ENCODE data around the gene MYRF.

Gene MYRF

DNA sequence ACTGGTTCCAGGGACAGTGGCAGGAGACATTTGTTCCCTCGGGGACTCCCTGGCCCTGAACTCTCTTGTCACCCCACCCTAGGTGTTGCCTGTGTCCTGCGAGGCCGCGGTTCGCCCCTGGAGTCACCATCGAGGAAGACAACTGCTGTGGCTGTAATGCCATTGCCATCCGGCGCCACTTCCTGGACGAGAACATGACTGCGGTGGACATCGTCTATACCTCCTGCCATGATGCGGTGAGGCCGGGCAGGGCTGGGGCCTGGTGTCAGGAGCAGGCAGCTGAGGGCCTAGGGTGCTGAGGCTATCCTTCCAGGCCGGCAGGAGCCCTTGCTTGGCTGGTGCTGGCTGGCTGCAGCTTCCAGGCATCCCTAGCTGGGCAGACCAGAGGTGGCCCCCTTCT lies 17.7 kb upstream of the MYRF start:
- no peaks in the 10 kb centered on the region for H3K27me3 ChIP-seq (ENCODE audit: insufficient read depth, low read length, poor library complexity, severe bottlenecking)
- H3K4me3 ChIP-seq (ENCODE audit: low read length, poor library complexity, severe bottlenecking), result no peak overlapping the region
- H3K36me3 ChIP-seq (ENCODE audit: insufficient read depth, low read length), result no peaks in the 10 kb centered on the region
- H3K4me1 ChIP-seq (ENCODE audit: insufficient read depth, low read length, poor library complexity, severe bottlenecking), result no peaks in the 10 kb centered on the region
- TF ChIP-seq, protein P1, sequence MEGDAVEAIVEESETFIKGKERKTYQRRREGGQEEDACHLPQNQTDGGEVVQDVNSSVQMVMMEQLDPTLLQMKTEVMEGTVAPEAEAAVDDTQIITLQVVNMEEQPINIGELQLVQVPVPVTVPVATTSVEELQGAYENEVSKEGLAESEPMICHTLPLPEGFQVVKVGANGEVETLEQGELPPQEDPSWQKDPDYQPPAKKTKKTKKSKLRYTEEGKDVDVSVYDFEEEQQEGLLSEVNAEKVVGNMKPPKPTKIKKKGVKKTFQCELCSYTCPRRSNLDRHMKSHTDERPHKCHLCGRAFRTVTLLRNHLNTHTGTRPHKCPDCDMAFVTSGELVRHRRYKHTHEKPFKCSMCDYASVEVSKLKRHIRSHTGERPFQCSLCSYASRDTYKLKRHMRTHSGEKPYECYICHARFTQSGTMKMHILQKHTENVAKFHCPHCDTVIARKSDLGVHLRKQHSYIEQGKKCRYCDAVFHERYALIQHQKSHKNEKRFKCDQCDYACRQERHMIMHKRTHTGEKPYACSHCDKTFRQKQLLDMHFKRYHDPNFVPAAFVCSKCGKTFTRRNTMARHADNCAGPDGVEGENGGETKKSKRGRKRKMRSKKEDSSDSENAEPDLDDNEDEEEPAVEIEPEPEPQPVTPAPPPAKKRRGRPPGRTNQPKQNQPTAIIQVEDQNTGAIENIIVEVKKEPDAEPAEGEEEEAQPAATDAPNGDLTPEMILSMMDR (conservative IDR thresholded peaks at IDR 0.05; ENCODE audit: low read length), result no peak
- no peak for TF ChIP-seq EZH2phosphoT487 (IDR thresholded peaks at IDR 0.05; ENCODE audit: borderline replicate concordance)
- H3K79me2 ChIP-seq (ENCODE audit: insufficient read depth, low read length), result no peaks in the 10 kb centered on the region
- H2AFZ ChIP-seq (ENCODE audit: low read length), result no peak overlapping the region
- no peak overlapping the region for H3K4me2 ChIP-seq (ENCODE audit: low read depth, low read length, poor library complexity, severe bottlenecking)
- H3K9ac ChIP-seq (ENCODE audit: low read depth, low read length, poor library complexity, severe bottlenecking), result no peak overlapping the region
- no peaks in the 10 kb centered on the region for H4K20me1 ChIP-seq (ENCODE audit: insufficient read depth, low read length, poor library complexity, severe bottlenecking)
- H3K9me2 ChIP-seq (replicated peaks; ENCODE audit: low read depth, low read length), result no peaks in the 10 kb centered on the region
- no peaks in the 10 kb centered on the region for H3F3A ChIP-seq (ENCODE audit: low read depth)
- H3K9me3 ChIP-seq (ENCODE audit: insufficient read depth, low read depth, low read length), result no peaks in the 10 kb centered on the region

DNA sequence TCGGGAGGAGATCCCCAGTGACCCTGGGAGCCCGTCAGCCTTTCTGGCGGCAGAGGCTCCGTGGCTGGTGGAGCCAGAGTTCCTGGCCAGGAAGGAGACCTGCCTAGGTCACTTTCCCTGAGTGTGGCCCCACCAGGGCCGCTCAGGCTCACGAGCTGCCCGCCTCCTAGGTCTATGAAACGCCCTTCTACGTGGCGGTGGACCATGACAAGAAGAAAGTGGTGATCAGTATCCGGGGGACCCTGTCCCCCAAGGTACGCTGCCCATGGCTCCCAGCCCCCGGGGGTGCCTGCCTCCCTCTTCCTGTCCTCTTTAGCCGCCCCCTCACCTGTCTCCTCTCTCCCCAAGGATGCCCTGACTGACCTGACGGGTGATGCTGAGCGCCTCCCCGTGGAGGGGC lies 17.0 kb upstream of the MYRF start:
- no peak overlapping the region for H3K4me3 ChIP-seq (ENCODE audit: low read length, poor library complexity, severe bottlenecking)
- H3K9me2 ChIP-seq (replicated peaks; ENCODE audit: low read depth, low read length), result no peaks in the 10 kb centered on the region
- H3K27me3 ChIP-seq (ENCODE audit: insufficient read depth, low read length, poor library complexity, severe bottlenecking), result no peaks in the 10 kb centered on the region
- H3K9me3 ChIP-seq (ENCODE audit: insufficient read depth, low read depth, low read length), result no peaks in the 10 kb centered on the region
- H3F3A ChIP-seq (ENCODE audit: low read depth), result no peaks in the 10 kb centered on the region
- no peak overlapping the region for H3K9ac ChIP-seq (ENCODE audit: low read depth, low read length, poor library complexity, severe bottlenecking)
- TF ChIP-seq, protein P1 (conservative IDR thresholded peaks at IDR 0.05; ENCODE audit: low read length), result no peak
- no peaks in the 10 kb centered on the region for H3K36me3 ChIP-seq (ENCODE audit: insufficient read depth, low read length)
- H3K4me1 ChIP-seq (ENCODE audit: insufficient read depth, low read length, poor library complexity, severe bottlenecking), result no peaks in the 10 kb centered on the region
- no peak overlapping the region for H3K4me2 ChIP-seq (ENCODE audit: low read depth, low read length, poor library complexity, severe bottlenecking)
- H2AFZ ChIP-seq (ENCODE audit: low read length), result no peak overlapping the region
- H3K79me2 ChIP-seq (ENCODE audit: insufficient read depth, low read length), result no peaks in the 10 kb centered on the region
- H4K20me1 ChIP-seq (ENCODE audit: insufficient read depth, low read length, poor library complexity, severe bottlenecking), result no peaks in the 10 kb centered on the region

DNA sequence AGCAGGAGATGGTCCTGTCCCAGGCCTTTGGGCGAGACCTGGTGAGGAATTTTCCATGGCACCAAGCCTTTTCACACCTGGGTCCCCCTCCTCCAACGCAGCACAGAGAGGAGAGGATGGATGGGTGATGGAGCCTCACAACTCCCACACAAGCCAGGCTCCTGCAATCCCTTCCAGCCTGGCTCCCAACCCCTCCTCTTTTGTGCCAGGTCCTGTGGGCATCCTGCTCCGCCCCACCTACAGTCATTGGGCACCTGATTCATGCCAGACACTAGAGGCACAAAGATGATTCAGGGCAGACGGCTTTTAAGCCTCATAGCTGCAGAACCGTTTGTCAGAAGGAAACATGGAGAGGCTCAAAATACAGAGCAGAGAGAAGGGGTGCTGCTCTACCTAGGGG lies 16.1 kb upstream of the MYRF start:
- no peak overlapping the region for H2AFZ ChIP-seq (ENCODE audit: low read length)
- H3K4me3 ChIP-seq (ENCODE audit: low read length, poor library complexity, severe bottlenecking), result no peak overlapping the region
- no peaks in the 10 kb centered on the region for H3K4me1 ChIP-seq (ENCODE audit: insufficient read depth, low read length, poor library complexity, severe bottlenecking)
- H4K20me1 ChIP-seq (ENCODE audit: insufficient read depth, low read length, poor library complexity, severe bottlenecking), result no peaks in the 10 kb centered on the region
- no peaks in the 10 kb centered on the region for H3K36me3 ChIP-seq (ENCODE audit: insufficient read depth, low read length)
- H3F3A ChIP-seq (ENCODE audit: low read depth), result no peaks in the 10 kb centered on the region
- H3K9me2 ChIP-seq (replicated peaks; ENCODE audit: low read depth, low read length), result no peaks in the 10 kb centered on the region
- no peak for TF ChIP-seq EZH2phosphoT487 (IDR thresholded peaks at IDR 0.05; ENCODE audit: borderline replicate concordance)
- TF ChIP-seq, protein P1 (conservative IDR thresholded peaks at IDR 0.05; ENCODE audit: low read length), result no peak
- no peaks in the 10 kb centered on the region for H3K79me2 ChIP-seq (ENCODE audit: insufficient read depth, low read length)
- H3K4me2 ChIP-seq (ENCODE audit: low read depth, low read length, poor library complexity, severe bottlenecking), result no peak overlapping the region
- no peaks in the 10 kb centered on the region for H3K27me3 ChIP-seq (ENCODE audit: insufficient read depth, low read length, poor library complexity, severe bottlenecking)
- H3K9ac ChIP-seq (ENCODE audit: low read depth, low read length, poor library complexity, severe bottlenecking), result no peak overlapping the region
- H3K9me3 ChIP-seq (ENCODE audit: insufficient read depth, low read depth, low read length), result no peaks in the 10 kb centered on the region
